Small intestine (tissue), 7 donors: ENCODE results near the gene RBP2. TPM values are rescaled to one million over a fixed set of nuclear protein-coding genes. Genes with fewer than 3 reads are reported as not detected.
A peak's percentile ranks its signal among the peaks of the same experiment; 100 is the strongest.

ENCODE experiments used
- DNase-seq, 2 donors: peaks; one replicate each; pipeline versions ENCODE4 v3.0.0 to v3.0.0-alpha.2; 2013
- FAIRE-seq: peaks from 2 replicates; lab custom pipeline; 2012; peaks lifted over from hg19 to GRCh38; lab: Jason Lieb, UNC
- H3K27ac ChIP-seq, 3 donors: one replicate each; pipeline ENCODE4 v1.5.1; 2013; ENCODE audit warnings: low read length in 2 of 3, mild to moderate bottlenecking in 2 of 3, control low read depth in 1 of 3, inconsistent platforms in 1 of 3, low read depth in 1 of 3, moderate library complexity in 1 of 3
- H3K27me3 ChIP-seq, 3 donors: one replicate each; pipeline ENCODE4 v1.6.1; 2013; ENCODE audit warnings: low read length in 3 of 3, inconsistent platforms in 1 of 3; ENCODE audit not compliant: control insufficient read depth in 3 of 3, insufficient read depth in 3 of 3
- H3K36me3 ChIP-seq, 3 donors: one replicate each; pipeline ENCODE4 v1.6.1; 2013; ENCODE audit warnings: low read length in 3 of 3, inconsistent platforms in 1 of 3, low read depth in 1 of 3, mild to moderate bottlenecking in 1 of 3, moderate library complexity in 1 of 3; ENCODE audit not compliant: control insufficient read depth in 3 of 3, insufficient read depth in 2 of 3
- H3K4me1 ChIP-seq, 3 donors: one replicate each; pipeline ENCODE4 v1.6.1; 2013; ENCODE audit warnings: low read length in 2 of 3, inconsistent platforms in 1 of 3, low read depth in 1 of 3, mild to moderate bottlenecking in 1 of 3, moderate library complexity in 1 of 3; ENCODE audit not compliant: control insufficient read depth in 3 of 3, insufficient read depth in 2 of 3
- H3K4me3 ChIP-seq, 3 donors: one replicate each; pipeline ENCODE4 v1.5.1; 2013; ENCODE audit warnings: low read length in 3 of 3, control low read depth in 1 of 3, inconsistent platforms in 1 of 3, low read depth in 1 of 3, mild to moderate bottlenecking in 1 of 3, moderate library complexity in 1 of 3
- H3K9me3 ChIP-seq, 2 donors: one replicate each; pipeline ENCODE4 v1.6.1; 2013; ENCODE audit warnings: low read depth in 1 of 2, low read length in 1 of 2; ENCODE audit not compliant: control insufficient read depth in 2 of 2, insufficient read depth in 1 of 2
- WGBS, 3 donors: extraction: QIAGEN DNeasy Blood & Tissue Kit; methylation state at CpG; one replicate each; pipeline ENCODE4 v1.1.7; 2013; 5-methylcytosine and 5-hydroxymethylcytosine counted together
- polyA plus RNA-seq, 4 donors: library from polyadenylated mRNA; stranded (reverse) in 3 of 4; unstranded in 1 of 4; fragments of 200-250 nt in 3 of 4; fragments of 120-200 nt in 1 of 4; gene quantifications; one replicate each; pipeline versions ENCODE4 v1.2.1 to v1.2.3, GENCODE V29; 2013
- donor health status: healthy with polysubstance abuse.
- donor health status: control.
- donor health status: control.
- donor health status: Bipolar disorder and iron deficiency.
- donor health status: healthy.

Gene RBP2
- polyA plus RNA-seq, 4 donors = 1,530 to 12,637 (median 3,776) TPM

- no peaks in the 10 kb centered on the region for H3K27me3 ChIP-seq
- H3K36me3 ChIP-seq = peaks cover 0 to 47% (median 0%) of the 10 kb centered on the region in 3 donors
- 46 to 62% (median 56%) methylated on average over 7 of the region's 7 CpGs for WGBS, 3 donors
- peak; percentile 84 to 85 for DNase-seq
- H3K9me3 ChIP-seq = no peaks in the 10 kb centered on the region
- no peak overlapping the region for H3K4me3 ChIP-seq
- H3K27ac ChIP-seq = peak overlapping the region in 1 of 3 donors; percentile 63
- no peak for FAIRE-seq
- H3K4me1 ChIP-seq = peaks cover 0 to 15% (median 3%) of the 10 kb centered on the region in 3 donors
These were observed 43.9 kb upstream of the RBP2 start for GRCh38 chr3:139519998-139520737.

DNA sequence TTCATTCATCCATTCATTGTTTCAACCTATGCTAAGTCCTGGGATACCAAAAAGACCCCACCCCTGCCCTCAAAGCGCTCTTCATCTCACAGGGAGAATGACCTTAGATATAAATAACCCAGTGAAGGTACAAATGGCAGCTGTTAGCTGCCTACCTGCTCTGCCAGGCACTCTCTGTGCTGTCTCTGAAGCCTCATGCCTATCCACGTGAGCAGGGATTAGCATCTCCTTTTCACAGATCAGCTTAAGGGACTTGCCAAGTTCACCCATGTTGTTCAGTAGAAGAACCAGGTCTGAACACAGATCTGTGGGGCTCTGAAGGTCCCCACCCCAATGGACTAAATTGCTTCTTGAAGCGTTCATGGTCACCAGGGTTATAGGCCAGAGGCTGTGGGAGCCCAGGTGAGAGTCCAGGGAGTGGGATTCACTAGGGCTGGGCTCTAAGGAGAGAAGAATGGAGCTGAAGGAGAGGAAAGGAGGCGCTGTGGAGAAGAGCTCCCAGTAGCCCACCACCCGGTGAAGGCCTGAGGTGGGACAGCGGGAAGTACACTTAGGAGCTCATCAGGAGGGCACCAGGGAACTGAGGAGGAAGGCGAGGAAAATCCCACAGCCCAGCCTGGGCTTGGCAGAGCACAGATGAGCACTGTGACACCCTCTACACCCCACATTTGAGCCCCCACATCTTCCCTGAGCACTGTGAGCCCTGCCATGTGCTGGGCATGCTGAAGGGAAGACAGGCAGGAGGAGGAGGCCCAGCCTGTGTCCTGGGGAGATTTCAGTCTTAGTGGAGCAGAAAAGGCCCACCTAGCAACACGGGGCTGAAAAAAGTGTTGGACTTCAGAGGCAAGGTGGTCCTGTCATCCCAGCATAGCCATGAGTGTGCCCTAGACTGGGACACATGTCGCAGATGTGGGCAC lies 42.9 kb upstream of the RBP2 start:
- Histone ChIP-seq H3K4me3 (no peak overlapping the region), H3K27ac (peak overlapping the region in 1 of 3 donors; percentile 63), H3K27me3 (no peaks in the 10 kb centered on the region), H3K4me1 (peaks cover 0 to 15% (median 3%) of the 10 kb centered on the region in 3 donors), H3K36me3 (peaks cover 0 to 43% (median 0%) of the 10 kb centered on the region in 3 donors), H3K9me3 (no peaks in the 10 kb centered on the region)
- WGBS, 3 donors = 91 to 97% (median 92%) methylated on average over 9 of the region's 9 CpGs
- DNase-seq (no peak), FAIRE-seq (no peak)

DNA sequence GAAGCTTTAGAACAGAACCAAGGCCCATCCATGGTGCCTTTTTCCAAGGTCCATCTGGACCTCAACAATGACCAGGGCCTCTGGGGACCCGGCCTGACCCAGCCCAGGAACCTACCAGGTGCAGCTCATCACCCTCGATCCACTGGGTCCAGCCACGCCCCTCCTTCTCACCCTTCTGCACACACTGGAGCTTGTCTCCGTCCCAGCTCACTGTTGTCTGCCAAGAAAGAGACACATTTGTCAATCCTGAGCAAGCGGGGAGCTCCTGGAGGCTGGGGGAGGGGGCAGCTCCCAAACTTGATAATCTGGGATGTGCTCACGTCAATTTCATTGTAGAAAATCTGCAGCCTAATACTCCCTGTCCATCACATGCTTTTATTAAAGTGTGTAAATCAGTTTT lies 42.0 kb upstream of the RBP2 start:
- no peak for DNase-seq
- no peak for FAIRE-seq
- no peak overlapping the region for H3K4me3 ChIP-seq
- no peaks in the 10 kb centered on the region for H3K9me3 ChIP-seq
- no peaks in the 10 kb centered on the region for H3K27me3 ChIP-seq
- peaks cover 0 to 42% (median 0%) of the 10 kb centered on the region in 3 donors for H3K36me3 ChIP-seq
- peaks cover 0 to 15% (median 3%) of the 10 kb centered on the region in 3 donors for H3K4me1 ChIP-seq
- WGBS, 3 donors = 55 to 57% (median 57%) methylated on average over 6 of the region's 6 CpGs
- no peak overlapping the region for H3K27ac ChIP-seq

DNA sequence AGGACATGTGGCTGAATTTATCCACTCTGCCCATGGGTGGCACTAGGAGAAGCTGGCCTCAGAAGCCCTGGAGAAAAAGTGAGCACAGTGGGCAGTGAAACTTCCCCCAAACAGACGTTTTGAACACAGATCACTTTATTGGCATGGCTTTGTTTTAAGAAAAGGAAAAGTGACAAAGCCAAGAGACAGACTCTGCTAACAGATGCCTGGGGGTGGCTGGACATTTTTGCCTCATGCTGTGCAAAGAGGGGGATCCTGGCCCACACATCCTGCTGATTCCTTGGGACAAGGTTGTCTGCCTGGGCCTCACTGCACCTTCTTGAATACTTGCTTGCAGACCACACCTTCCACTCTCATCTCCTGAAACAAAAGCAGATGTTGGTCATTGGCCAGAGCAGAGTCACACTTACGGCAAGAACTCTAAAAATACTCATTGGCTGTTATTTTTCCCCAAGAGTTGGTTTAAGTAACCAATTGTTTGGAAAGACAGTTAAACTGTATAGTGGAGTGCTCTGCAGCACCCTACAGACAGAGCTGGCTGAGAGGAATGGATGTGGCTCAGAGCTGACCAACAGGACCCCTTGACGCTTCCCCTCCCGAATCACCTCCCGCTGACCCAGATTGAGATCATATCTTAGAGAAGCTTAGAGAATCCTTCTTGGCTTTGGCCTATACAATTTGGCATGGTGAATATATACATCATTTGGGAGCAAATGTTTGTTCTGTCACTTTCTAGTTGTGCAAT lies 41.2 kb upstream of the RBP2 start:
- Histone ChIP-seq H3K27me3 (no peaks in the 10 kb centered on the region), H3K27ac (no peak overlapping the region), H3K4me1 (peaks cover 0 to 15% (median 3%) of the 10 kb centered on the region in 3 donors), H3K9me3 (no peaks in the 10 kb centered on the region), H3K36me3 (peaks cover 0 to 35% (median 0%) of the 10 kb centered on the region in 3 donors), H3K4me3 (no peak overlapping the region)
- FAIRE-seq (no peak), DNase-seq (no peak)
- 77 to 86% (median 83%) methylated on average over 5 of the region's 5 CpGs for WGBS, 3 donors

DNA sequence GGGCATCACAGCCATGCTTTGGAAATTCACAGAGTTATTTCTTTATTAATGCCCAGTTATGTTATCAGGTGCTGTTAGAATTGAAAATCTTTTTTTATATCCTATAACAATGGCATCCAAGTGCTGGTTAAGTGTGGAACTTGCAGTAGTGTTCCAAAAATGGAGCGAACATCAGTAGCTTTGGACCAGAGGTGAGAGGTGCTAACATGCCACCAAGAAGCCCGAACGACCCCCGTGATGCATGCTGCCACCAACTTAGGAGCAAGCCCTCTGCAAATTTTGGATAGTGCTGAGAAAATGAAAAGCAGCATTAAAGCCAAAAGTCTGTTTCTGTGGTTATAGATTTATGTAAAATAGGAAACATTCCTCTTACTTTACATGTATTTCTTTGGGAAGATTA lies 38.4 kb upstream of the RBP2 start:
- Histone ChIP-seq H3K9me3 (peaks cover 0 to 1% of the 10 kb centered on the region in 2 donors), H3K27ac (no peak overlapping the region), H3K27me3 (no peaks in the 10 kb centered on the region), H3K4me1 (peaks cover 0 to 6% (median 2%) of the 10 kb centered on the region in 3 donors), H3K4me3 (no peak overlapping the region), H3K36me3 (peaks cover 0 to 27% (median 0%) of the 10 kb centered on the region in 3 donors)
- no peak for DNase-seq
- no peak for FAIRE-seq
- 93 to 97% (median 95%) methylated on average over 4 of the region's 4 CpGs for WGBS, 3 donors

DNA sequence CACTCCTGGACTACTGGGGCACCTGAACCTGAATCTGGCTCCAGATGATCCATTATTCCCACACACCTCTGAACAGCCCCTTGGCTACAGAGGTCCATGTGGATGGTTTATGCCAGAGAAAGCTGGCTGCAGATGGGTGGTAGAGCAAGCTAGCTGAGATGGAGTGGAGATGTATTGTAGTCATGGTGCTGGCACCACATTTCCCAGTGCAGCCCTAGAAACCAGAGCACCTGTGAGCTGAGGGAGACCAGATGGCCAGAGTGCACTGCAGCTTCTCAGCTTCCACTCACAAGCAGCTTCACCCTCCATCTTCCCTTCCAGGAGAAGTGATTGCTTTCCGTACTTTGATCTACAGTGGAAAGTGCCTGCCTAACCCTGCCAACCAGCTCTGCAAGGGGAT lies 33.3 kb upstream of the RBP2 start:
- H3K9me3 ChIP-seq = peaks cover 0 to 6% of the 10 kb centered on the region in 2 donors
- WGBS, 3 donors = 41 to 88% (median 56%) methylated on average over 1 of the region's 1 CpG
- no peak overlapping the region for H3K4me3 ChIP-seq
- FAIRE-seq = no peak
- peaks cover 0 to 2% (median 0%) of the 10 kb centered on the region in 3 donors for H3K27me3 ChIP-seq
- peaks cover 0 to 24% (median 2%) of the 10 kb centered on the region in 3 donors for H3K4me1 ChIP-seq
- no peak overlapping the region for H3K27ac ChIP-seq
- peak in 1 of 2 donors; percentile 37 for DNase-seq
- H3K36me3 ChIP-seq = no peaks in the 10 kb centered on the region

DNA sequence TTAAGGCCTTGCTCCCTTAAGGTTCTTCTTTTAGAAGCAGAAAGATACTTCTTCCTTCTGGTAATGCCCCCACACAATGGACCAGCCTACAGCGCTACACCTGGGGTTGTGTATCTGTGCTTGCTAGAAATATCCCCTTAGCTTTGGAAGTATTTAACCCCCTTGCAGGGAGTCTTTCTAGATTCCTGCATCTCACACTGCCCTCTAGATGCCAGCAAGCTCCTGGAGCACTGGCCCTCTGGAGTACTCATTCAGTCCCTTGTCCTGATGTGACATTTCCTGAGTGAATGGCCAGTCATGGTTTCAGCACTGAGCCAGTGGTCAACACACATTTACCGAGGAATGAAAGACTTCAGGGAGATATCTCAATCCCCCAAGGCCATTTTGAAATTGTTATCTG lies 30.4 kb upstream of the RBP2 start:
- Histone ChIP-seq H3K4me1 (peaks cover 0 to 24% (median 2%) of the 10 kb centered on the region in 3 donors), H3K27ac (peak overlapping the region; percentile 78 to 82 (median 78)), H3K27me3 (peaks cover 0 to 2% (median 0%) of the 10 kb centered on the region in 3 donors), H3K4me3 (no peak overlapping the region), H3K36me3 (no peaks in the 10 kb centered on the region), H3K9me3 (peaks cover 0 to 6% of the 10 kb centered on the region in 2 donors)
- WGBS, 3 donors = 18 to 34% (median 30%) methylated on average over 2 of the region's 2 CpGs
- DNase-seq (peak; percentile 56 to 75), FAIRE-seq (no peak)
